DMS153 treated with DMSO at 0.1 percent for 48 hours (cell line): ENCODE data around the gene HOXD3.

Experiments
- DNase-seq: peaks from one replicate; lab custom pipeline; 2025; ENCODE audit not compliant: unreplicated experiment; lab: John Stamatoyannopoulos, UW

Gene HOXD3

DNA sequence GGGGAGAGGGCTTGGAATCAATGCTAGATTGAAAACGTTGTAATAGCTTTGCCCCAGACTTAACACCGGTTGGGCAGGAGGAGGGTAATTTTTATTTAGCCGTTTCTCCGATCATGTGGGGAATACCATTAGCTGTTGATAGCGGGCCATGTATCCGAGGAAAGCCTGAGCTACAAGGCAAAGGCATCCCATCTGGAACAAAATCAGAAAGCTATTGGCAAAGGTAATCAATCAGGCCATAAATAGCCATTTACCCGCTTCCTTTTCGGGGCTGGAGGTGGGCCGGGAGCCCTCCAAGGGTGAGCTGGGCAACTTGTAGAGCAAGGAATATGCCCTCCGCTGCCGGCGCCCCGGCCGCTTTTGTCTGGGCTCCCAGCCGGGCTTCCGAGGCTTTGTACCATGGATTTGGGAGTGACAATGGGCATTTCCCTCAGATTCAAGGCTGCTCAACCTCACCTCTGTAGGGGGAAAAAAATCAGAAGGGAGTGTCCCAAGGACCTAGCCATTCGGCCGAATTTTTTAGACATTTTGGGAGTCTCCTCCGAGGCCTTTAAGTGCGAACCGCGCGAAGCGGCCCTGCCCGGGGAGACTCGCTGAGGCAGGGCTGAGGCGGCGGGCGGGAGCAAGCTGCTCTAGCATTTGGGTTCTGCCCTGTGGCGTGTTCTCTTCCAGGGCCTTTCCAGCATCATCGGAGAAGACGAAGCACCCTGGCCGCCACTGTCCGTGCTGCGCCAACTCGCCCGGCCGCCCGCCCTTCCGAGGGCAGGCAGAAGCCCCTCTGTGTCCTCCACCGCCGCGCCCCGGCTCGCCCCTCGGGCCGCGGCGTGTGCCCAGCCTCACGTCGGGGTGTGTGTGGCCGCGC lies 35.7 kb upstream of the HOXD3 start:
- no peak for DNase-seq

DNA sequence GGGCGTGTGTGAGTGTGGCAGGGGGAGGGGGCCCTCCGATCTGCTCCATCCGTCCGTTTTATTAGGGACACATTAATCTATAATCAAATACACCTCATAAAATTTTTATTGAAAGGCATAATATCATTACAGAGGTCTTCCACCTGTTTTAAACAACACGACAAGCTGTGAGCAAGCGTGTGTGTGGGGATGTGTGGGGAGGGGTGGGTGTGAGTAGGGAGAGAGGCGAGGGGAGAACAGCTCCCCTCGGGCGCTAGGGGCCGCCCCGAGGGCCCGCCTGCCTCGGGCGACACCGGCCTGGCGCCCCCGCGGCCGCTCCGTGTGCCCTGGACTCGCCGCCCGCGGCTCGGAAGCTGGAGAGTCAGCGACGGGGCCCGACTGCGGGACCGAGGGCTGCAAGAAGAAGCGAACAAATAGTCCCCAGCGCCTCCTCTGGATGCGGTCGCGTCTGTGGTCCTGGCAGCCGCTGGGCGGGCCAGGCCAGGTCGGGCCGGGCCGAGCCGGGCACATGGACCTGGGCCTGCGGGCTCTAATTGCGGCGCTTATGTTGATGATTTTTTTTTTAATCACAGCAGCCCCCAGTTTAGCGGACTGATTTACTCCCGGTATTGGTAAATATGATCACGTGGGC lies 34.9 kb upstream of the HOXD3 start:
- no peak for DNase-seq

DNA sequence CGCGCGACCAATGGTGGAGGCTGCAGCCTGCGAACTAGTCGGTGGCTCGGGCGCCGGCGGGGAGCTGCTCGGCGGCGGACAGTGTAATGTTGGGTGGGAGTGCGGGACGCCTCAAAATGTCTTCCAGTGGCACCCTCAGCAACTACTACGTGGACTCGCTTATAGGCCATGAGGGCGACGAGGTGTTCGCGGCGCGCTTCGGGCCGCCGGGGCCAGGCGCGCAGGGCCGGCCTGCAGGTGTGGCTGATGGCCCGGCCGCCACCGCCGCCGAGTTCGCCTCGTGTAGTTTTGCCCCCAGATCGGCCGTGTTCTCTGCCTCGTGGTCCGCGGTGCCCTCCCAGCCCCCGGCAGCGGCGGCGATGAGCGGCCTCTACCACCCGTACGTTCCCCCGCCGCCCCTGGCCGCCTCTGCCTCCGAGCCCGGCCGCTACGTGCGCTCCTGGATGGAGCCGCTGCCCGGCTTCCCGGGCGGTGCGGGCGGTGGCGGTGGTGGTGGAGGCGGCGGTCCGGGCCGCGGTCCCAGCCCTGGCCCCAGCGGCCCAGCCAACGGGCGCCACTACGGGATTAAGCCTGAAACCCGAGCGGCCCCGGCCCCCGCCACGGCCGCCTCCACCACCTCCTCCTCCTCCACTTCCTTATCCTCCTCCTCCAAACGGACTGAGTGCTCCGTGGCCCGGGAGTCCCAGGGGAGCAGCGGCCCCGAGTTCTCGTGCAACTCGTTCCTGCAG lies 34.3 kb upstream of the HOXD3 start, which contains the start of gene HOXD9:
HOXD9 (plus strand) TSS at position 37 of the 728 bp plus-strand sequence; CDS start at position 87, 50 bp downstream.
- no peak for DNase-seq

- no peak for DNase-seq
These were observed 33.5 kb upstream of the HOXD3 start for GRCh38 chr2:176123411-176124109.

GRCh38 chr2:176124110-176124946 lies 32.8 kb upstream of the HOXD3 start:
- no peak for DNase-seq

GRCh38 chr2:176124947-176125771 lies 31.9 kb upstream of the HOXD3 start:
- no peak for DNase-seq

DNA sequence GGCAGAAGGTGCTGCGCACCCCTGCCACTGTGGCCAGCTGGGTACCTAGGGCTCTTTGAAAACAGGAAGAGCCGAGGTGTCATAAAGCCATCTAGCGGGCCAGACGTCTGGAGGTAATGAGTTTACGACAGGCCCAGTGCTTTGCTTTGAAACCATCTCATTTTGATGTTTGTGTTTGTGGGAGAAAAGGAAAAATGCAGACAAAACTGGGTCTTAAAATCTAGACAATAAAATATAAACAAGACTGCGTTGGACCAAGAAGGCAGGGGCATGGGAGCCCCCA lies 31.4 kb upstream of the HOXD3 start:
- DNase-seq = no peak

GRCh38 chr2:176126929-176127773 lies 30.0 kb upstream of the HOXD3 start:
- DNase-seq = no peak

DNA sequence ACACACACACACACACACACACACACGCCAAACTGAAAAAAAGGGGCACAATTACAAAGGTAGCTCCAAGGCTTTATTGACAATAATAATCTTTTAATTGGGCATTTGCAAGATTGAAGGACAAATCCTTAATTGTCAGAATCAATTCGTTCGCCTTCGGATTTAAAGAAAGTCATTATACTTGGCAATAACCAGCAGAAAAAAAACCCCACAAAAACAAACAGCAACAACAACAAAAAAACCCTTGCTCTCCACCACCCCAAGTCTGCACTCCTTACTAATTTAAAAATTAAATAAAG lies 29.4 kb upstream of the HOXD3 start:
- no peak for DNase-seq

DNA sequence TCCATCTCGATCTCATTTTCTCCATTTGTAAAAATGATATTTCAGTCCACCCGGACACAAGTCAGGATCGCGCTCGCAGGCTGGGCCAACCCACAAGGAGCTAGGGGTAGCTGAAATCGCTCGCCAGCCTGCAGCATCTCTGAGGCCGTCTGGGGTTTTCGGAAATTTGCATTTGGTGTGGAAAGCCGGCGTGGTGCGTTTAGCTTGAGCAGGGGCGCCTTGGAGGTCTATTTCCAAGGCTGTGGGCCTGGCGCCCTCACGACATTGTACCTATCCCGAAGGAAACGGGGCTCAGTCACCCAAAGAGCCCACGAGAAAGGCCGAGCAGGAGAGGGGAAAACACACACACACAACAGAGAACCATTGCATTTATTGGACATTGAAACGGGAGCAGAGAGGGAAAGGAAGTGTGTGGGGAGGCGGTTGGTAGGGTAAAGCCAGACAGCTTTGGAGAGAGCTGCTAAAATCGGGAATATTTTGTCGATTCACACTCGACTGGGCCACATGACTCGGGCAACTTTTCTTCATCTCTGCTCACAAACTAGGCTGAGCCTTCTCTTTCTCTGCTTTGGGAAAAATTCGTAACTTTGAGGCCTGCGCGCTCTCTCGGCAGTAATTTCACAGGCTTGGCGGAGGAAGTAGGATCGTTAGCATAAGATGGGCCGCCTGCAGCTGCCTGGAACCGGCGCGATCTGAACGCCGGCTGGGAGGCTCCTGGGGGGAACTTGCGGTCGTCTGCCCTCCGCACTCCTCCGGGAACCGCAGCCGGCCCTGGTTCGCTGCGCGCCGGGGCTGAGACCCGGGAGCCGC lies 28.7 kb upstream of the HOXD3 start:
- no peak for DNase-seq

DNA sequence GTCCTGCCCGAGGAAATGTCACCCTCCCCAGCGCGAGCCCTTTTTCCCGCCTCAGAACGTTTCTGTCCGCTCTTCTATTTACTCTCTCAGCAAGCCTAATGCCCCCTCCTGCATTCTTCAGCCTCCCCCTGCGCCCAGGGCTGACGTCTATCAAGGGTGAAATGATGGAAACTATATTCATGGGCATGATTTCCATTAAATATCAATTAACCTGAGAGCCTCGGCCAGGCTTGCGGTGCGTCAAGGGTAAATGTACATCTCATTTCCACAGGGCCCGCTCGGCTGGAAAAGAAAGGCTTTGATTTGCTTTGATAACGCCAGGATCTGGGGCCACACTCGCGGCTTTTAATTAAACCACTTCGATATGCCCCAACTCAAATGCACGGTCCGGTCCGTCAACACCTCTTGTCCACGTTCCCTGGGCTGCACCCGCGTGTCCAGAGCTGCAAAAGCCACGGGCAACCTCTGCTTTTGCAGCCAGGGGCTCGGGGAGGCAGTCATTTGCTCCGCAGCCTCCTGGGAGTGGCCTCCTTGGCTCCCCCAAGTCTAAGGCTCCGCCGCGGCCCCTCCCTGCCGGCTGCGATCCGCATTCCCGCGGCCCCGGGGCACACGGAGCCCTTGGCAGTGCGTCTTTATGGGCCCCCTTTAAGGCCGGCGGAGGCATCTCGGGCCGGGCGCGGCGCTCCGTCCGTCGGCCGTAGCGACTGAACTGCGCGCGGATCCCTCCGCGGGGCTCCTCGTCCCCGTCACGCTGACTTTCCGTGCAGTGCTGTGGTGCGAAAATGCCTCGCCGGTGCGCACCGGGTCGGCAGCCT lies 27.9 kb upstream of the HOXD3 start, which contains the start of gene HOXD8:
HOXD8 (plus strand) TSS at position 724 of the 815 bp plus-strand sequence. CDS start 662 bp downstream, outside the sequence.
- DNase-seq = no peak

GRCh38 chr2:176129813-176130146 lies 27.3 kb upstream of the HOXD3 start:
- no peak for DNase-seq

DNA sequence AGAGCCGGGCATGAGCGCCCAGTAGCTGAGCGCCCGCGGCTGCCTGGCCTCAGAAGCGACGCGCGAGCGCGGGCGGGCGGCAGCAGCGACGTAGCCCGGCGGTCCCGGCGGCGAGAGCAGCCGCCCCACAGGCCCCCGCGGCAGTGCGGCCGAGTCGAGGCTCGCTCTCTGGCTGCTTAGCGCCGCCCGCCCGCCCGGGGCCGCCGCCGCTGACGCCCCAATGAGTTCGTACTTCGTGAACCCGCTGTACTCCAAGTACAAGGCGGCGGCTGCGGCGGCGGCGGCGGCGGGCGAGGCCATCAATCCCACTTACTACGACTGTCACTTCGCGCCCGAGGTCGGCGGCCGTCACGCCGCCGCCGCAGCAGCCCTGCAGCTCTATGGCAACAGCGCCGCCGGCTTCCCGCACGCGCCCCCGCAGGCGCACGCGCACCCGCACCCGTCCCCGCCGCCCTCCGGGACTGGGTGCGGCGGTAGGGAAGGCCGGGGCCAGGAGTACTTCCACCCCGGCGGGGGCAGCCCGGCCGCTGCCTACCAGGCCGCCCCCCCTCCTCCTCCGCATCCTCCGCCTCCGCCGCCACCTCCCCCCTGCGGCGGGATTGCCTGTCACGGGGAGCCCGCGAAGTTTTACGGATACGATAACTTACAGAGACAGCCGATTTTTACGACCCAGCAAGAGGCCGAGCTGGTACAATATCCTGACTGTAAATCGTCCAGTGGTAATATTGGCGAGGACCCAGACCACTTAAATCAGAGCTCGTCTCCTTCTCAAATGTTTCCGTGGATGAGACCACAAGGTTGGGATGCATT lies 26.8 kb upstream of the HOXD3 start:
- no peak for DNase-seq

DNA sequence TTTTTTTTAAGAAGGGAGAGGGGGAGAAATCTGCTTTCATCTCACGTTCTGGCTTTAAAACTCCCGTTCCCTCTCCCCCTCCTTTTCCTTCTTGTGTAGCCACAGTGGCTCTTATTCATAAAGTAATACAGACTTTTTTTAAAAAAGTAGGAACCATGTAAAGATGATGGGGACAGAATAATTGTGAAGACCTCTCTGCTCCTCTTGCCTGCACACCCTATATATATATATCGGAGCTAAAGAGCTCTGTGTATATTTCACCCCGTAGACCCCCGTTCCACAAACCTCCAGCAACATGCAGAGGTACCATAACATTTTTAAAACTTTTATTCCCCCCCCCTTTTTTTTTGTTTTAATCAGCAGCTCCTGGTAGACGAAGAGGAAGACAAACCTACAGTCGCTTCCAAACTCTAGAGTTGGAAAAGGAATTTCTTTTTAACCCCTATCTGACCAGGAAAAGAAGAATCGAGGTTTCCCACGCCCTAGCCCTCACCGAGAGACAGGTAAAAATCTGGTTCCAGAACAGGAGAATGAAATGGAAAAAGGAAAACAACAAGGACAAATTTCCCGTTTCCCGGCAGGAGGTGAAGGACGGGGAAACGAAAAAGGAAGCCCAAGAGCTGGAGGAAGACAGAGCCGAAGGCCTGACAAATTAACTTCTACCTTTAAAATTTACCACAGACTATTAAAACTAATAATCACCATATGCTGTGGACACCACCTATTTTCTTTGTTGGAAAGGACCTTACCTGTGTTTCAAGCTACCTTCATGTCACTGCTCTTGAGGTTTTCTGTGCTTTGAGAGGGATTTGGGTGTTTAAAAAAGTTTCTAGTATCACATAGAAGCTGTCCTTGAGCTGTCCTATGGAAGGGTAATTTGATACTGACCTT lies 25.9 kb upstream of the HOXD3 start:
- no peak for DNase-seq

DNA sequence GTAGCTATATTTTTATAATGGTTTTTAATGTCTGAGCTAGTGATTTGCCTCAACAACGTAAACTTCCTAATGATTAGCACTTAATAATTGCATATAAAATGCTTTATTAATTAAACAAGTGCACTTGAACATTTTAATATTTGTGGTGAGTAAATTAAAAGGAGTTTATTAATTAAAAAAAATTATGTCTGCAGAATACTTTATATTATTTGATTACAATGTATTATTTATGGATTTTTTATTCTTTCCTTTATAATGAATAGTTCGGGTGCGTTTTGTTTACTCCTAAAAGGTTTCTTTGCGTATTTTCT lies 25.3 kb upstream of the HOXD3 start:
- DNase-seq = no peak
